NK-92 (cell line): ENCODE results near the gene CCDC158.
"Not testable (repeated sequence)": the region's sequence is repeated elsewhere in the genome, so short reads cannot be mapped to it uniquely, and the experiment has no call there.

Experiments
- DNase-seq: peaks from one replicate; lab custom pipeline; 2025; ENCODE audit not compliant: unreplicated experiment; lab: John Stamatoyannopoulos, UW

CCDC158 gene

DNA sequence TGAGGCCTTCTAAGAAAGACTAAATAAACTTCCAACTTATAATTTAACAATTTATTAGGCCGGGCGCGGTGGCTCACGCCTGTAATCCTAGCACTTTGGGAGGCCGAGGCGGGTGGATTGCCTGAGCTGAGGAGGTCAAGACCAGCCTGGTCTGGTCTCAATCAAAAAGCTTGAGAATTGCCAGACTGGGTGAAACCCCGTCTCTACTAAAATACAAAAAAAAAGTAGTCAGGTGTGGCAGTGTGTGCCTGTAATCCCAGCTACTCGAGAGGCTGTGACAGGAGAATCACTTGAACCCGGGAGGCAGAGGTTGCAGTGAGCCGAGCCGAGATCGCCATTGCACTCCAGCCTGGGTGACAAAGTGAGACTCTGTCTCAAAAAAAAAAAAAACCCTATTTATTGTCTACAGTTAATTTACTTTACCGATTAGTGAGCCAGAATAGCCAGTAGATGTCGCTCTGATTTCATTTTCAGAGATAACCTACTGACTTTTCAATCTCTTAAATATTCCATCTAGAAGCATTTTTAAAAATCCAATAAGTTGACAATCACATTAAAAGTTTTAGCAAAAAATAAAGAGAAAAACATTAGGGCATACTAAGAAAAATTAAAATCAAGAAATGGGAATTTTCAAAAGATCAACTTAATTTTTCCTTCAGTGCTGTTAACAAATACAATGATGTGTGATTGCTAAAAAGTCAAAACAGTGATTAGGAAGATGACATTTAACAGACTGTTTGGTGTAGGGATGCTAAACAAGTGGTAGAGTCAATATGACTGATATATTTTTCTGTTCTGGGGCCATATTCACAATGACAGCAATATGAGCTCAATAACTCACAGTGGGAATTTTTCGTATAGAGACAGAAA, 9.8 kb upstream of the CCDC158 start:
- DNase-seq = no peak

- no peak for DNase-seq
Observed at GRCh38 chr4:76429636-76430035, 8.7 kb upstream of the CCDC158 start.

DNA sequence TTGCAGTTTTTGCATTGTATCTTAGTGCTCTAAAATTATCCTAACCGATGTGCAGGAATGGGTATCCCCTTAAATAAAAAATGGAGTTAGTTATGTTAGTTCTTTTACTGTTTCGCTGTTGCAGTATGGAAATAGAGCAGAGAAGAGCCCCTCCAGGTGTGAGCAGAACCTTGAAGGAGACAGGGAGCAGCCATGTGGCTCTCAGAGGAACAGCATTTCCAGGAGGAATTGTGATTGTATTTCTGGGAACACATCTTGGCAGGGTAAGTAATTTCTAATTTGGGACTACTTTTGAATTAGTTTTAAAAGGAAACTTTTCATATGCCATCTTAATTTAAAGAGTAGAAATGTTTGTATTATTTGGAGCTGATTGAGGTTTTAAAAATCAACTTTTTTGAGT, 5.3 kb upstream of the CCDC158 start:
- no peak for DNase-seq

GRCh38 chr4:76423159-76423558, 2.2 kb upstream of the CCDC158 start:
- DNase-seq = not testable (repeated sequence)

GRCh38 chr4:76420188-76420761, 666 bp downstream of the CCDC158 start:
- no peak for DNase-seq

- DNase-seq = no peak
Observed at GRCh38 chr4:76410636-76411035, 10.3 kb downstream of the CCDC158 start.

- no peak for DNase-seq
Observed at GRCh38 chr4:76407440-76408119, 13.4 kb downstream of the CCDC158 start.

- no peak for DNase-seq
Observed at GRCh38 chr4:76406081-76406480, 14.9 kb downstream of the CCDC158 start.

GRCh38 chr4:76401654-76402053, 19.3 kb downstream of the CCDC158 start:
- no peak for DNase-seq

DNA sequence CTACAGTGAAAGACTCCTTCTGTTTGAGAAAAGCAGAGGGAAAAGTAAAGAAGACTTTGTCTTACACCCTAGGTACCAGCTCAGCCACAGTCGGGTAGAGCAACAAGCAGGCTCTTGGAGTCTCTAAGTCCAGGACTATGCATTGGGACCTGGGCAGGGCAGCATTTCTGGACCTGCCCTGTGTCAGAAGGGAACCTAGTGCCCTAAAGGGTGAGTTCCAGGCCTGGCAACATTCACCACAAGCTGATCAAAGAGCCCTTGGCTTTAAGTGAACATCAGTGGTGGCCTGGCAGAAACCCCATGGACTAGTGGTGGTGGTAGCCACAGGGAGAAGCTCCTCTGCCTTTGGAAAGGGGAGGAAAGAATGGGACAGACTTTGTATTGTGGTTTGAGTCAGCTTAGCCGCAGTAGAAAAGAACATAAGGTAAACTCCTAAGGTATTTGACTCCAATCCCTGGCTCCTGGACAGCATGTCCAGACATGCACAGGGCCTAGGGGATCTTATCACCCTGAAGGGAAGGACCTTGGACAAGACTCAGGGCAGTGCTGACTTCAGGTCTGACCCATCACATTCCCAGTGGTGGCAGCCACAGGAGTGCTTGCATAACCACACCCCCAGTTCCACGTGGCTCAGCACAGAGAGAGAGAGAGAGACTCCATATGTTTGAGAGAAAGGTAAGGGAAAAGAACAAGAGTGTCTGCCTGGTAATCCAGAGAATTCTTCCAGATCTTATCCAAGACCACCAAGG, 32.6 kb downstream of the CCDC158 start:
- no peak for DNase-seq

DNA sequence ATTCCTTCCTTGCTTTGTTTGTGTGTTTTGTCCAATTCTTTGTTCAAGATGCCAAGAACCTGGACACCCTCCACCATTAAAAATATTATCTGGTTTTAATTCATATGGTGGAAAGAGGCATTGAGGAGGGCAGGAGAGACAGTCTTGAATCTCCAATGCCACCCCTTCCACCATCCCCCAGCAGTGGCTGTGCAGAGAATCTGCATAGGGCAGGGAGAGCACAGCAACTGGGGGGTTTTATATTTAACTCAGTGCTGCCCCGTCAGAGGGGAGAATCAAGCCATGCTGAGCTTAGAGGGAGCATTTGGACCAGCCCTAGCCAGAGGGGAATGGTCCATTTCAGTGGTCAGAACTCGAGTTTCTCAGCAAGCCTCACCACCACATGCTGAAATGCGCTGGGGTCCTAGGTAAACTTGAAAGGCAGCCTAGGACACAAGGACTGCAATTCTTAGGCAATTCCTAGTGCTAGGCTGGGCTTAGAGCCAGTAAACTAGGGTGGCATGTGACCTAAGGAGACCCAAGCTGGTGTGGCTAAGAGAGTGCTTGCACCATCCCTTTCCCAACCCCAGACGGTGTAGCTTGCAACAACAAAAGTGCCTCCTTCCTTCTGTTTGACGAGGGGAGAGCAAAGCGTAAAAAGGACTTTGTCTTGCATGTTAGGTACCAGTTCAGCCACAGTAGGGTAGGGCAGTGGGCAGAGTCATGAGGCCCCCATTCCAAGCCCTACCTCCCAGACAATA, 34.2 kb downstream of the CCDC158 start:
- no peak for DNase-seq

- no peak for DNase-seq
Observed at GRCh38 chr4:76385974-76386373, 35.0 kb downstream of the CCDC158 start.

DNA sequence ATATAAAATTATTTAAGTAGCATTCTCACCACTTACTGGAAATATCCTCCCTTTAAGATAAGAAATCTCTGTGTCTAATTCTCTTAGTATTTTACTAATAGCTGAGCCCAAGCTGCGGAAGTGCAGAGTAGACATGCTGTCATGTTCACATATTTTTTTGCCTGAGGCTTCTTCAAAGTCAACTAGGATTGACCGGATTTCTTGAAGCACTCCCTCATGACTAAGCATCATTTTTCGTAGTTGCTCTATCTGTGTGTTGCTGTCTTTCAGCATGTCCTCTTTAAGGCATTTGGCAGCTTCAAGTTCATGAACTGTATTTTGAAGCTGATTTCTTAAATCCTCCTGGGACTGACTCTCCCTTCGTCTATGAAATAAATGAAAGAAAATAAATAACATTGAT, 36.9 kb downstream of the CCDC158 start:
- no peak for DNase-seq

DNA sequence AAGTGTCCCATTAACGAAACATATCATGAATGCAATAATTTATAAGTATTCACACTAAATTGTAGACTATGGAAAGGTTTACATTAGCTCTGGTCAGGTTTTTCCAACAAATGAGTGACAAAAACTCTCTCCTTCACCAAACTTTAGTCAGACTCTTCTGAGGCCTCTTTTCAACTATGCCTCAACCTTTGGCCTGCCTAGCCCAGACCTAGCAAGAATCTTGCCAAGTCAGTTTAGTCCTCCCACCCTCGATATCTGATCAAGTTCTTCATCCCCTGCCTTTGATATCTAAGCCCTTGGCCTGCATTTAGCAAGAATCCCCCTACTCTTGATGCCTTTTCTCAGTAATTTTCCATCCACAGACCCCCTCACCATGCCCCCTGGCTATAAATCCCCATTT, 37.9 kb downstream of the CCDC158 start:
- DNase-seq = no peak

- DNase-seq = no peak
Observed at GRCh38 chr4:76381986-76382385, 39.0 kb downstream of the CCDC158 start.

GRCh38 chr4:76380561-76380960, 40.4 kb downstream of the CCDC158 start:
- DNase-seq = no peak

DNA sequence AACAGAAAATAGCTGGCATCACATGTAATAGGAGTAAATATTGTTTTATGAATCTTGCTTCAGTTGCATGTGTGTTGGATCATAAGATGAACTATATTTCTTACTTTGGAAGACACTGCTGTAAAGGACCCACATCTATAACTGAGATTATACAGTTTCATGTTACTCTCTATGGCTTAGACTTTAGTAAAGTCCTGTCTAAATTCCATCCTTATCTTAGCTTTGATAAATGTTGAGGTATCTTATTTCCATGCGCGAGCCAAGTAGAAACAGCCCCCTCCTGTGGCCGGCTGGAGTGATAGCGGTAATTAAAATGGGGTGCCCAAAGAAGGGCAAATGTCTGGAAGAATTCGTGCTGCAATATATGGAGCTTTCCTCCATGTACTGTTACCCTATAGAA, 43.0 kb downstream of the CCDC158 start:
- no peak for DNase-seq

DNA sequence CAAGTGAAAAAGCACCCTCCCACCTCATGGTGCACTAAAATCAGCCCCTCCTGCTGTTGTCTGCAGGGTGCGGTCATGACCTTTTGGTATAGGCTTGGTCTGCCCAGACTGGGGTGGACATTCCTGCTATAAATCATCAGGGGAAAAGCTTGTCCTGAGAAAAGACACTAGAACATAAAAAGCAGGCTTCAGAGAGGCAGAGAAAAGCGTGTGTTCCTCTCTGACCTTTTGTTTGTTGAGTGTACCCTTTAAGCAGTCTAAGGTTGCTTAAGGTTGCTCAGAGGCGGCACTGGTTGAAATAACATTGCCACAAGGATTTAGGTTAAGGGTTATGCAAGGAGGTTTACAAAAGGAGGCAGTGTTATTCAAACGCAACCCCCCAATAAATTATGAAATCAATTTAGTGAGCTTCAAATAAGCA, 43.5 kb downstream of the CCDC158 start:
- DNase-seq = no peak

DNA sequence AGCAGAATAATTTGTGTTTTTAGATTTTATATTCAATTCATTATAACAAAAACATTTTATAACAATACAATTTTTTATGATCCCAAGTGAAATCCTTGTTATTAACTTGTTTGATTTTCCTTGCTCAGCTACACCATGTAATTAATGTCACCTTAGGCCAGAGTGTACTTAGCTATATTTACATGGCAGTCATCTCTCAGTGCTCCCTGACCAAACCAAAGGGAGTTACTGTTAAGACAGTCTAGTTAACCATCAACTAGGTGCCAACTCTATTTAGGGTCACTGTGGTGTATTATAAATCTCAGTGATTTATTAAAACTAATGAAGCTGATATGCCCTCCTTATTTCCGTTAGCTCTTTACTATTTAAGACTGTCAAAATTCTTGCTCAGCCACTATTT, 44.4 kb downstream of the CCDC158 start:
- no peak for DNase-seq

GRCh38 chr4:76375703-76376102, 45.2 kb downstream of the CCDC158 start:
- DNase-seq = no peak

GRCh38 chr4:76374798-76375197, 46.1 kb downstream of the CCDC158 start:
- no peak for DNase-seq
